ENCODE measurements around the gene LASP1.

DNA sequence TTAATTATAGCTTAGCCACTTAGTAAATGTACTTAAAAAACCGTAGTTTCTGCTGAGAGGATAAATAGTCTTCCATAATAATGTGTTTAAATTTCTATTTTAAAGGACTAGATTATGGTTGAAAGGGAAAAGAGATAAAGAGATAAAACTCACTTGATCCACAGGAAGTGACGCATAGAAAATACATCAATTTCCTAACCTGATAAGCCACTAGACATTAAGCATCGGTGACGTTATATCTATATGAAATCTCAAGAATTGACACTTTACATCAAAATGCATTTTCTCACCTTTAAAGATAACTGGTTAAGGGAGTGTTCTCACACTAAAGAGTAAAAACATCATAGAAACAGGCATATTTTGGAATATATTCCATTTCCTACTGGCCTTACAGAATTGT lies 91.6 kb downstream of the LASP1 start:
- TF ChIP-seq BACH2 (CRISPR knock-in tag; IDR thresholded peaks at IDR 0.05; ENCODE audit: borderline replicate concordance) (no peak), GLIS3 (CRISPR knock-in tag; IDR thresholded peaks at IDR 0.05) (no peak), OSR1 (CRISPR knock-in tag; IDR thresholded peaks at IDR 0.05) (no peak), ZC3H10 (CRISPR knock-in tag; IDR thresholded peaks at IDR 0.05) (no peak), ZNF565 (CRISPR knock-in tag; conservative IDR thresholded peaks at IDR 0.05; ENCODE audit: low read depth) (no peak), ARNTL (CRISPR knock-in tag; IDR thresholded peaks at IDR 0.05; ENCODE audit: borderline replicate concordance, low read depth) (no peak)
- TF ChIP-seq, protein P1, sequence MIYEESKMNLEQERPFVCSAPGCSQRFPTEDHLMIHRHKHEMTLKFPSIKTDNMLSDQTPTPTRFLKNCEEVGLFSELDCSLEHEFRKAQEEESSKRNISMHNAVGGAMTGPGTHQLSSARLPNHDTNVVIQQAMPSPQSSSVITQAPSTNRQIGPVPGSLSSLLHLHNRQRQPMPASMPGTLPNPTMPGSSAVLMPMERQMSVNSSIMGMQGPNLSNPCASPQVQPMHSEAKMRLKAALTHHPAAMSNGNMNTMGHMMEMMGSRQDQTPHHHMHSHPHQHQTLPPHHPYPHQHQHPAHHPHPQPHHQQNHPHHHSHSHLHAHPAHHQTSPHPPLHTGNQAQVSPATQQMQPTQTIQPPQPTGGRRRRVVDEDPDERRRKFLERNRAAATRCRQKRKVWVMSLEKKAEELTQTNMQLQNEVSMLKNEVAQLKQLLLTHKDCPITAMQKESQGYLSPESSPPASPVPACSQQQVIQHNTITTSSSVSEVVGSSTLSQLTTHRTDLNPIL (CRISPR knock-in tag; IDR thresholded peaks at IDR 0.05; ENCODE audit: low read depth), result no peak
- TF ChIP-seq, protein P2, sequence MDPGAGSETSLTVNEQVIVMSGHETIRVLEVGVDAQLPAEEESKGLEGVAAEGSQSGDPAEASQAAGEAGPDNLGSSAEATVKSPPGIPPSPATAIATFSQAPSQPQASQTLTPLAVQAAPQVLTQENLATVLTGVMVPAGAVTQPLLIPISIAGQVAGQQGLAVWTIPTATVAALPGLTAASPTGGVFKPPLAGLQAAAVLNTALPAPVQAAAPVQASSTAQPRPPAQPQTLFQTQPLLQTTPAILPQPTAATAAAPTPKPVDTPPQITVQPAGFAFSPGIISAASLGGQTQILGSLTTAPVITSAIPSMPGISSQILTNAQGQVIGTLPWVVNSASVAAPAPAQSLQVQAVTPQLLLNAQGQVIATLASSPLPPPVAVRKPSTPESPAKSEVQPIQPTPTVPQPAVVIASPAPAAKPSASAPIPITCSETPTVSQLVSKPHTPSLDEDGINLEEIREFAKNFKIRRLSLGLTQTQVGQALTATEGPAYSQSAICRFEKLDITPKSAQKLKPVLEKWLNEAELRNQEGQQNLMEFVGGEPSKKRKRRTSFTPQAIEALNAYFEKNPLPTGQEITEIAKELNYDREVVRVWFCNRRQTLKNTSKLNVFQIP (CRISPR knock-in tag; IDR thresholded peaks at IDR 0.05; ENCODE audit: borderline replicate concordance, low read depth), result no peak
- TF ChIP-seq, protein P3, sequence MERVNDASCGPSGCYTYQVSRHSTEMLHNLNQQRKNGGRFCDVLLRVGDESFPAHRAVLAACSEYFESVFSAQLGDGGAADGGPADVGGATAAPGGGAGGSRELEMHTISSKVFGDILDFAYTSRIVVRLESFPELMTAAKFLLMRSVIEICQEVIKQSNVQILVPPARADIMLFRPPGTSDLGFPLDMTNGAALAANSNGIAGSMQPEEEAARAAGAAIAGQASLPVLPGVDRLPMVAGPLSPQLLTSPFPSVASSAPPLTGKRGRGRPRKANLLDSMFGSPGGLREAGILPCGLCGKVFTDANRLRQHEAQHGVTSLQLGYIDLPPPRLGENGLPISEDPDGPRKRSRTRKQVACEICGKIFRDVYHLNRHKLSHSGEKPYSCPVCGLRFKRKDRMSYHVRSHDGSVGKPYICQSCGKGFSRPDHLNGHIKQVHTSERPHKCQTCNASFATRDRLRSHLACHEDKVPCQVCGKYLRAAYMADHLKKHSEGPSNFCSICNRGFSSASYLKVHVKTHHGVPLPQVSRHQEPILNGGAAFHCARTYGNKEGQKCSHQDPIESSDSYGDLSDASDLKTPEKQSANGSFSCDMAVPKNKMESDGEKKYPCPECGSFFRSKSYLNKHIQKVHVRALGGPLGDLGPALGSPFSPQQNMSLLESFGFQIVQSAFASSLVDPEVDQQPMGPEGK (CRISPR knock-in tag; IDR thresholded peaks at IDR 0.05; ENCODE audit: borderline replicate concordance), result no peak
- TF ChIP-seq, protein P4, sequence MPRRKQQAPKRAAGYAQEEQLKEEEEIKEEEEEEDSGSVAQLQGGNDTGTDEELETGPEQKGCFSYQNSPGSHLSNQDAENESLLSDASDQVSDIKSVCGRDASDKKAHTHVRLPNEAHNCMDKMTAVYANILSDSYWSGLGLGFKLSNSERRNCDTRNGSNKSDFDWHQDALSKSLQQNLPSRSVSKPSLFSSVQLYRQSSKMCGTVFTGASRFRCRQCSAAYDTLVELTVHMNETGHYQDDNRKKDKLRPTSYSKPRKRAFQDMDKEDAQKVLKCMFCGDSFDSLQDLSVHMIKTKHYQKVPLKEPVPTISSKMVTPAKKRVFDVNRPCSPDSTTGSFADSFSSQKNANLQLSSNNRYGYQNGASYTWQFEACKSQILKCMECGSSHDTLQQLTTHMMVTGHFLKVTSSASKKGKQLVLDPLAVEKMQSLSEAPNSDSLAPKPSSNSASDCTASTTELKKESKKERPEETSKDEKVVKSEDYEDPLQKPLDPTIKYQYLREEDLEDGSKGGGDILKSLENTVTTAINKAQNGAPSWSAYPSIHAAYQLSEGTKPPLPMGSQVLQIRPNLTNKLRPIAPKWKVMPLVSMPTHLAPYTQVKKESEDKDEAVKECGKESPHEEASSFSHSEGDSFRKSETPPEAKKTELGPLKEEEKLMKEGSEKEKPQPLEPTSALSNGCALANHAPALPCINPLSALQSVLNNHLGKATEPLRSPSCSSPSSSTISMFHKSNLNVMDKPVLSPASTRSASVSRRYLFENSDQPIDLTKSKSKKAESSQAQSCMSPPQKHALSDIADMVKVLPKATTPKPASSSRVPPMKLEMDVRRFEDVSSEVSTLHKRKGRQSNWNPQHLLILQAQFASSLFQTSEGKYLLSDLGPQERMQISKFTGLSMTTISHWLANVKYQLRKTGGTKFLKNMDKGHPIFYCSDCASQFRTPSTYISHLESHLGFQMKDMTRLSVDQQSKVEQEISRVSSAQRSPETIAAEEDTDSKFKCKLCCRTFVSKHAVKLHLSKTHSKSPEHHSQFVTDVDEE (CRISPR knock-in tag; IDR thresholded peaks at IDR 0.05), result no peak

All from SK-N-SH treated with all-trans-retinoic acid at 6 μM for 48 hours (cell line).